Measurements from ENCODE around the gene AK9.

The AK9 gene

GRCh38 chr6:109455437-109456110 lies 235.4 kb downstream of the AK9 start, which contains the start of gene MICAL1:
Gene MICAL1 (minus strand): TSS chr6:109455772. CDS start chr6:109454196, 1,576 bp downstream.
- peak; percentile 65 for DNase-seq

GRCh38 chr6:109454496-109455436 lies 236.2 kb downstream of the AK9 start:
- DNase-seq, result peak; percentile 71

- DNase-seq, result no peak
Observed at GRCh38 chr6:109453594-109454495, 237.2 kb downstream of the AK9 start.

GRCh38 chr6:109453156-109453555 lies 237.8 kb downstream of the AK9 start:
- no peak for DNase-seq

GRCh38 chr6:109452181-109452580 lies 238.8 kb downstream of the AK9 start:
- DNase-seq, result no peak

GRCh38 chr6:109451376-109451775 lies 239.6 kb downstream of the AK9 start:
- no peak for DNase-seq

GRCh38 chr6:109450801-109451200 lies 240.2 kb downstream of the AK9 start:
- DNase-seq, result no peak

GRCh38 chr6:109449795-109450673 lies 241.0 kb downstream of the AK9 start:
- DNase-seq, result peak; percentile 47

- no peak for DNase-seq
Observed at GRCh38 chr6:109449064-109449794, 241.8 kb downstream of the AK9 start.

- DNase-seq, result no peak
Observed at GRCh38 chr6:109448615-109449014, 242.4 kb downstream of the AK9 start.

- no peak for DNase-seq
Observed at GRCh38 chr6:109447878-109448555, 243.0 kb downstream of the AK9 start.

- no peak for DNase-seq
Observed at GRCh38 chr6:109447087-109447486, 243.9 kb downstream of the AK9 start.

- DNase-seq, result no peak
Observed at GRCh38 chr6:109446541-109446940, 244.5 kb downstream of the AK9 start.

GRCh38 chr6:109446072-109446471 lies 244.9 kb downstream of the AK9 start:
- DNase-seq, result no peak

GRCh38 chr6:109445382-109445781 lies 245.6 kb downstream of the AK9 start:
- no peak for DNase-seq

- DNase-seq, result no peak
Observed at GRCh38 chr6:109443425-109443950, 247.5 kb downstream of the AK9 start.
